Endodermal cell (in vitro differentiated cells): Measurements from ENCODE around the gene STRA6. TPM values are rescaled to one million over a fixed set of nuclear protein-coding genes. Genes with fewer than 3 reads are reported as not detected.
A peak's percentile ranks its signal among the peaks of the same experiment; 100 is the strongest.

Source experiments
- DNase-seq: peaks from one replicate; pipeline ENCODE4 v3.0.0-alpha.2; 2017
- H3K27ac ChIP-seq: 2 replicates; pipeline ENCODE4 v1.5.1; 2013; ENCODE audit warnings: mild to moderate bottlenecking, low read depth, low read length, moderate library complexity
- H3K27me3 ChIP-seq: 2 replicates; pipeline ENCODE4 v1.6.1; 2013; ENCODE audit warnings: mild to moderate bottlenecking, low read length, moderate library complexity; ENCODE audit not compliant: insufficient read depth, control insufficient read depth, poor library complexity, severe bottlenecking
- H3K36me3 ChIP-seq: 2 replicates; pipeline ENCODE4 v1.7.0; 2013; ENCODE audit warnings: mild to moderate bottlenecking, low read length, moderate library complexity; ENCODE audit not compliant: control insufficient read depth, insufficient read depth
- H3K4me1 ChIP-seq: one replicate; pipeline ENCODE4 v1.7.0; 2013; ENCODE audit warnings: low read length; ENCODE audit not compliant: control insufficient read depth, insufficient read depth
- H3K4me3 ChIP-seq: 2 replicates; pipeline ENCODE4 v1.5.1; 2013; ENCODE audit warnings: mild to moderate bottlenecking, low read length, moderate library complexity
- H3K9ac ChIP-seq: 2 replicates; pipeline ENCODE4 v1.6.1; 2013; ENCODE audit warnings: mild to moderate bottlenecking, low read length, moderate library complexity; ENCODE audit not compliant: poor library complexity, severe bottlenecking; ENCODE audit errors: extremely low read depth
- H3K9me3 ChIP-seq: 2 replicates; pipeline ENCODE4 v1.6.1; 2013; ENCODE audit warnings: mild to moderate bottlenecking, low read length, moderate library complexity; ENCODE audit not compliant: control insufficient read depth
- H3K27ac Mint-ChIP-seq: 2 replicates; pipeline ENCODE4 v1.8.0; 2020; ENCODE audit warnings: mixed read lengths
- H3K27me3 Mint-ChIP-seq: 2 replicates; pipeline ENCODE4 v1.8.0; 2021; ENCODE audit warnings: mild to moderate bottlenecking, mixed read lengths; ENCODE audit not compliant: insufficient read depth
- H3K36me3 Mint-ChIP-seq: 2 replicates; pipeline ENCODE4 v1.8.0; 2020; ENCODE audit warnings: low read depth, mixed read lengths
- H3K4me1 Mint-ChIP-seq: 2 replicates; pipeline ENCODE4 v1.8.0; 2020; ENCODE audit warnings: mixed read lengths
- H3K4me3 Mint-ChIP-seq: 2 replicates; pipeline ENCODE4 v1.8.0; 2020; ENCODE audit warnings: mild to moderate bottlenecking, moderate library complexity, mixed read lengths
- H3K9me3 Mint-ChIP-seq: 2 replicates; pipeline ENCODE4 v1.8.0; 2020; ENCODE audit warnings: mild to moderate bottlenecking, mixed read lengths
- CTCF ChIP-seq: fragments of 200-600 bp; sonication (generic); conservative IDR thresholded peaks from 2 replicates; pipeline ENCODE4 v1.5.0; 2021; ENCODE audit warnings: antibody characterized with exemption, mild to moderate bottlenecking
- WGBS, 2 experiments: methylation state at CpG; one replicate each; pipeline versions ENCODE4 v1.1.5 to v1.1.7; 2013; ENCODE audit warnings: missing lambda C conversion rate in 2 of 2, mixed read lengths in 1 of 2; ENCODE audit not compliant: insufficient coverage in 1 of 2, insufficient read length in 1 of 2; 5-methylcytosine and 5-hydroxymethylcytosine counted together
- total RNA-seq, 2 donors: library from RNA; stranded (reverse); fragmentation: NEBNext Ultra II Directional in 1 of 2; extraction: Animal tissue kit (Norgen Biotek cat#: 25700) in 1 of 2; gene quantifications; 2 replicates in 1 of 2; 3 replicates in 1 of 2; pipeline ENCODE4 v1.2.1, GENCODE V29; 2021

STRA6 gene
- total RNA-seq, 2 donors from 2014 or later = 18.2 to 26.2 TPM

GRCh38 chr15:74244822-74245341 is 42.3 kb upstream of the STRA6 start:
- H3K4me3 ChIP-seq = peak overlapping the region; percentile 46
- H3K4me1 ChIP-seq = peaks cover 18% of the 10 kb centered on the region

GRCh38 chr15:74243431-74243830 is 40.8 kb upstream of the STRA6 start:
- Mint-ChIP-seq H3K4me3 (no peak overlapping the region), H3K27me3 (no peaks in the 10 kb centered on the region), H3K9me3 (no peaks in the 10 kb centered on the region), H3K36me3 (no peaks in the 10 kb centered on the region), H3K27ac (no peak overlapping the region), H3K4me1 (peaks cover 58% of the 10 kb centered on the region)
- TF ChIP-seq CTCF = no peak
- WGBS, 2 experiments = 79 to 83% methylated on average over 7 of the region's 7 CpGs
- Histone ChIP-seq H3K4me1 (peaks cover 18% of the 10 kb centered on the region), H3K9ac (no peak overlapping the region), H3K9me3 (no peaks in the 10 kb centered on the region), H3K27me3 (no peaks in the 10 kb centered on the region), H3K27ac (no peak overlapping the region), H3K36me3 (no peaks in the 10 kb centered on the region), H3K4me3 (no peak overlapping the region)
- DNase-seq = no peak

More at GRCh38 chr15:74244822-74245341, 42.3 kb upstream of the STRA6 start:
- Mint-ChIP-seq H3K4me3 (peak overlapping the region; percentile 41), H3K27ac (no peak overlapping the region), H3K4me1 (peaks cover 45% of the 10 kb centered on the region), H3K36me3 (no peaks in the 10 kb centered on the region), H3K9me3 (no peaks in the 10 kb centered on the region), H3K27me3 (peaks cover 2% of the 10 kb centered on the region)
- TF ChIP-seq CTCF = no peak
- no peak for DNase-seq
- H3K9me3 ChIP-seq = no peaks in the 10 kb centered on the region
- no peaks in the 10 kb centered on the region for H3K36me3 ChIP-seq
- H3K27ac ChIP-seq = no peak overlapping the region
- 57 to 100% methylated on average over 2 to 4 of the region's 4 CpGs for WGBS, 2 experiments
- H3K27me3 ChIP-seq = no peaks in the 10 kb centered on the region
- no peak overlapping the region for H3K9ac ChIP-seq

- Histone ChIP-seq H3K36me3 (no peaks in the 10 kb centered on the region), H3K9ac (no peak overlapping the region), H3K27me3 (no peaks in the 10 kb centered on the region), H3K4me1 (peaks cover 18% of the 10 kb centered on the region), H3K27ac (no peak overlapping the region), H3K9me3 (no peaks in the 10 kb centered on the region), H3K4me3 (no peak overlapping the region)
- H3K36me3 Mint-ChIP-seq = no peaks in the 10 kb centered on the region
- H3K27ac Mint-ChIP-seq = peak overlapping the region; percentile 79
- H3K4me3 Mint-ChIP-seq = no peak overlapping the region
- TF ChIP-seq CTCF = no peak
- peak; percentile 69 for DNase-seq
- WGBS, 2 experiments = 33 to 49% methylated on average over 3 to 11 of the region's 11 CpGs
- H3K9me3 Mint-ChIP-seq = no peaks in the 10 kb centered on the region
- no peaks in the 10 kb centered on the region for H3K27me3 Mint-ChIP-seq
- peaks cover 58% of the 10 kb centered on the region for H3K4me1 Mint-ChIP-seq
Measured at GRCh38 chr15:74242441-74243185, 40.0 kb upstream of the STRA6 start.
